HG03457 (cell line): ENCODE measurements around the gene KLHL3.

ENCODE experiments used
- ATAC-seq: cut with Tn5 transposase; IDR thresholded peaks from one replicate; pipeline ENCODE4 v1.9.1; 2021; ENCODE audit warnings: moderate number of reproducible peaks; ENCODE audit not compliant: unreplicated experiment

The KLHL3 gene

DNA sequence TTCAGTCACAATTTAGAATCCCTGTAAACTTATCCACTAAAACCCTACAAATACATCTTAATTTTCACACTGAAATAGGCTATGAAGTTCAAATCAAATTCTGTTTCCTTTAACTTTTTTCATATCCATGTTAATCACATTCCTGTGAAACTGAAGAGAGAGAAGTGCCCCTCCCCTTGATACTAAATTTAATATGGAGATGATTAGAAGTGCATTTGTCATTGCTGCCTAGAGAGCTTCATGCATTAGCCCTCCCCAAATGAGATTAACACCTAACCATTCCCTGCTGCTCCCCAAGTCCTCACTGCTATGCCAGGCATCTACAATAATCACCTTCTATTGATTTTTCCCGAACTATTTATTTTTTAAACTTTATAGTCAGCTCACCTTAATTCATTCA lies 151.6 kb downstream of the KLHL3 start:
- ATAC-seq, result no peak

DNA sequence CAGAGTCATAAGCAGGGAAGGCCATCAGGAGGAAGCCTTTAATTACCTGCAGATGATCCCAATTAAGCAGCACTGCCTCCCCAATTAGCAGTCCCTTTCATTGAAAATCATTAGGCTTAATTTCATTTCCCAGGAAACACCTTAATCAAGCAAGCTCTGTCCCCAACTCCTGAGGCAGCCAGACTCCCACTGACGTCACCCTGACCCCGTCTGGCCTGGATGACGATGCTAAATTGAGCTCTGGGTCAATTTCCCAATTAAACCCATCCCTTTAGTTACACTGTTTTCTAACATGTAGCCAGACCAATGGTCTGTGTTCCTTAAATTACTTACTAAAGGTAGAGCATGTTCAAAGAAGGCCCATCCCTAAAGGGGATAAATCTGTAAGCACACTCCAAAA lies 152.8 kb downstream of the KLHL3 start:
- no peak for ATAC-seq

DNA sequence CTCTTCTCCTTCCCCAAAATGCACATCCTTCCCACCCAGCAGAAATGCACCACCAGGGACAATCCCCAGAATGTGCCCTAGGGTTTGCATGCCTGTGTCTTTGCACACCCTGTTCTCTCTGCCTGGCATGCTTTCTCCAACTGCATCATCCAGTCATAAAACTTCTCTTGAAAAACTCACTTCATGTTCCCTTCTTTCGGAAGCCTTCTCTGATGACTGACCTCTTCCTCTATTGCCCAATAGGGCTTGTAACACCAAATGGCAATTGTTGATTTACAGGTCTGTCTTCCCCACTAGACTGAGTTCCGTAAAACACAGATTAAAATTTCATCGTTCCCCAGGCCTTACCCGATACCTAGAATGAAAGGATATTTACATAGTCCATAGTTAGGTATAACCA lies 153.7 kb downstream of the KLHL3 start:
- ATAC-seq, result no peak

DNA sequence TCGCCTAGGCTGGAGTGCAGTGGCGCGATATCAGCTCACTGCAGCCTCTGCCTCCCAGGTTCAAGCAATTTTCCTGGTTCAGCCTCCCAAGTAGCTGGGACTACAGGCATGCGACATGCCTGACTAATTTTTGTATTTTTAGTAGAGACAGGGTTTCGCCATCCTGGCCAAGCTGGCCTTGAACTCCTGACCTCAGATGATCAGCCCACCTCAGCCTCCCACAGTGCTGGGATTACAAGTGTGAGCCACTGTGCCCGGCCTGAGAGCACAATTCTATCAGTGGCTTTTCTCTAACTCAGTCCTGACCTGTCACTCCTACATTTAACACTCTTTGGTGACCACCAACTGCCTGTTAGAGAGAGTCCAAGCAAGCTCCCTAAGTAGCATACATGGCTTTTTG lies 154.1 kb downstream of the KLHL3 start:
- no peak for ATAC-seq

DNA sequence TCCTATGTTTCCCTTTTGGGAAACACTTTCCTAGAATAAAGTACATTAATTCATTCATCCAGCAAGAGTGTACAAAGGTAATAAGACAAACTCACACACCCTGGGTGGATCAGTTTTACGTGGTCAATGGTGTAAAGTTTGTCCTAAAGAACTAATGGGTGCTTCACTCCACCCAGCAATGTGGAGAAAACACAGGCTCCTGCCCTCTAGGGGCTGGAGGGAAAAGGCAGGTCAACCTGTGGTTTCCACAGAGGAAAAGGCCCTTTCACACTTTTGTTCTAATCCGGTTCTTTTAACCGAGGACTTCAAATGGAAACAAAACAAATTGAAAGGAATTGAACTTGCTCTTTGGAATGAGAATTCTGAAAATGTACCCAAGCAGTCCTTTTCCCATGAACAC lies 155.9 kb downstream of the KLHL3 start:
- no peak for ATAC-seq

DNA sequence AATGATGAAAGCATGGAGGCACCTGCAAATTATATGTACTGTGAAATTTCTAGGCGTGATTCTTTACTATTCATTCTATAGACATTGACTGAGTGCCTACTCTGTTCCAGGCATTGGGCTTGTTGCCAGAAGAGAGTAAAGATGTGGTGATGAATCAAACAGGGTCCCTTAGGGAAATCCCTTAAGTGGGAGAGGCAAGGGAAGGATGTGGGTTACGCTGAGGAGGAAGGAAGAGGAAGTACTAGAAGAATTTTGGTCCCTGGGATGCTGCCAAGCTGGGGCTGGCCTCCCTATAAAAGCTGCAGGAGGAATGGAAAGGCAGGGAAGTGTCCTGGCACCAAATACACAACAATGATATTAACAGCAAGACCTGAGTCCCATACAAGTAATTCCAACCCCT lies 160.0 kb downstream of the KLHL3 start:
- ATAC-seq, result no peak

DNA sequence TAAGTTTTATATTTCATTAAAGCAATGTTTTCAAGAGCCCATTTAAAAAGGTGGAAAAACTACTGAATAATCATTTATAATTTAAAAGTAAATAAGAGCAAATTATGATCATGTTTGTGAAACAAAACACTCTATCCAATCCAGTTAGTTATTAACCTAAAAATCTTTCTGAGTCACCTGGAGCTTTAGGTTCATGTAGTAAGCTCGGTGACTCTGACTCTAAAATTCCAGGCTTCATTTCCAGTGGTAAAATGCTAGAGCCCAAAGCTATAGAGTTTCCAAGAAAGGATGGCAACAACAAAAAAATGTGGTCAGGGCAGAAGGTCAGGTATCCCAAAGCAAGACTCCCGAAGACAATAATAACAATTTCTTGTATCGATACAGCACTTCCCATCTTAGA lies 160.7 kb downstream of the KLHL3 start:
- ATAC-seq, result no peak

DNA sequence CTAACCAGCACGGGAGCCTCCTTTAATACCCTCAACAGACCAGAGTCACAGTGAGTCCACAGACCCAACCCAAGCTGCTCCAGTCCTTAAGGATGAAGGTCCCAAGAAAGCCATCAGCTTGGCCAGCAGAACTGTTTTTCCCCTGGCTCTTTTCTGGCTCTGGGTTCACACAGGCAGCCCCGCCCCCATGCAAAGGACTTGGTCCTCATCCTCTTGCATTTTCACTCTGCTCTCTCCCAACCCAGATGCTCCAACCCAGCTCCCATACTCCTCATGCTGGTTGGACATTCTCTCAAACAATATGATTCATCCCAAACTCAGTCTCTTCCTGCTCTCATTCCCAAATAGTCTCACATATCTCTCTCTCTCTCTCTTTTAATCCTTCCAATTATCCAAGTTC lies 162.5 kb downstream of the KLHL3 start:
- ATAC-seq, result no peak

DNA sequence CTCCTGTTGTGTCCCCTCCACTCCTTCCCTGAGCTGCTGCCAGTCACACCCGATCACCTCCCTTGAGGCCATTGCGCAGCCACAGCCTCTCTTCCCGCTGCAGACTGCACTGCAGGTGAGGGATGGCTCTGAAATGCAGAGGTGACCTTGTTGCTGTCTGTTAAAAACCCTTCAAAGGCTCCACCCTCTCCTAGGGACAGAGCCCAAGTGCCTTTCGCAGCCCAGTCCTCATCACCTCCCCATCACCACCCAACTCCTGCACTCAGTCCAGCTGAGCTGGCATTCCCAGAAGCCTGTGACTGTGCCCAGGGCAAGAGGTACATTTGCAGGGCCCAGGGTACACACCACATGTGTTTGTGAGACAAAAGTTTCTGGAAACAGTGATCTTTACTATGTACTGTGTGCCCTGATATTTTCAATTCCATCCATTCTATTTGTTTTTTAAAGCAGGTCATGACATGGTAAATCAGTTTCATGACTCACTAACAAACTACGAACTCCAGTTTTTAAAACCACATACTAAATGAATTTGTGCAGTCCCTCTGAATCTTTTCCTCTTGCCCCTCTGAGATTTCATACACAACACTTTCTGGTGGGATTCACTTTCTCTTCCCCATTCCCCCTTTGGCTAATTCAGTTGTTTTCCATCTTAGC lies 163.7 kb downstream of the KLHL3 start:
- no peak for ATAC-seq

DNA sequence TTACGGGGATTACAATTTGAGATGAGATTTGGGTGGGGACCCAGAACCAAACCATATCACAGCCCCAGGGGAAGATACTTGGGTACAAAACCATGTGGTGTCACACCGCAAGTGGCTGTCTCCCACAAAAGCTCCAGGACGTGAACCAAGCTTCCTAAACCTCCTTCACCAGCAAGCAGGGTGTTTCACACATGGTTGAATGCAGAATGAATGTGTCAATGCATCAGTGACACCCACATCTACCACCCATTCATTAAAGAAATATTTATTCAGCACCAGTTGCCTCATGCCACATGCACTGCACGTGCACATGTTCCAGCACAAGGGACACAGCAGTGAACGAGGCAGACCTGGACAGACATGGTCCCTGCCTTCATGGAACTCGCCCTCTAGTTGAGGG lies 165.8 kb downstream of the KLHL3 start:
- ATAC-seq, result no peak
